AML-193 (cell line): ENCODE data around the gene HOXD13.

Source experiments
- DNase-seq, 2 experiments: peaks; one replicate each; lab custom pipeline; 2025; lab: John Stamatoyannopoulos, UW

Gene HOXD13

DNA sequence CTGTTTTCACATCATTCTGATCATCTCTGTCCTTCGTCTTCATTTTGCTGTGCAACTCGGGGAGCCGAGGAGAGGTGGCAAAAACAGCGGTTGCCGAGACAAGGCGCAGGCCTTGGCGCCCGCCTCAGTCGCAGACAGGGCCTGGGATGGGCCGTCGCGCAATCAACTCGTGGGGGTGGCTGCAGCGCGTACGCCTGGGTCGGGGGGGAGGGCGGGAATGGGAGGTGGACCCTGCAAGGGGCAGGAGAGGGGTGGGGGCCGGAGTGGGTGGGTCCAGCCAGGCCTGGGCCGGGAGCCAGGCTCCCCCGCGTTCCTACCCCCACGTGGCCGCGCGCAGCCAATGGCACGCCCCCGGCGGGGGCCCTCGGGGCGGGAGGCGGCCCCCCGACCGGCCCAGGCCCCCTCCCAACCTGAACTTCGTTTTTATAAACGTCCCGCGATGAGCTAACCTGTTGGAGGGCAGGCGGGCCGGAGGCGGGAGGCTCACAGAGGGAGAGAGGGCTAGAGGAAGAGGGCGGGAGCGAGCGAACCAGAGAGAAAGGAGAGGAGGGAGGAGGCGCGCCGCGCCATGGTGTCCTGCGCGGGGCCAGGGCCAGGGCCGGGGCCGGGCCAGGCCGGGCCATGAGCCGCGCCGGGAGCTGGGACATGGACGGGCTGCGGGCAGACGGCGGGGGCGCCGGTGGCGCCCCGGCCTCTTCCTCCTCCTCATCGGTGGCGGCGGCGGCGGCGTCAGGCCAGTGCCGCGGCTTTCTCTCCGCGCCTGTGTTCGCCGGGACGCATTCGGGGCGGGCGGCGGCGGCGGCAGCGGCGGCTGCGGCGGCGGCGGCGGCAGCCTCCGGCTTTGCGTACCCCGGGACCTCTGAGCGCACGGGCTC is at the start of gene HOXD13:
HOXD13 (plus strand) TSS at position 452 of the 875 bp plus-strand sequence; CDS start at position 622, 170 bp downstream.
- no peak for DNase-seq

- DNase-seq, result no peak
Measured at GRCh38 chr2:176056406-176056805, 36.1 kb upstream of the HOXD13 start.

DNA sequence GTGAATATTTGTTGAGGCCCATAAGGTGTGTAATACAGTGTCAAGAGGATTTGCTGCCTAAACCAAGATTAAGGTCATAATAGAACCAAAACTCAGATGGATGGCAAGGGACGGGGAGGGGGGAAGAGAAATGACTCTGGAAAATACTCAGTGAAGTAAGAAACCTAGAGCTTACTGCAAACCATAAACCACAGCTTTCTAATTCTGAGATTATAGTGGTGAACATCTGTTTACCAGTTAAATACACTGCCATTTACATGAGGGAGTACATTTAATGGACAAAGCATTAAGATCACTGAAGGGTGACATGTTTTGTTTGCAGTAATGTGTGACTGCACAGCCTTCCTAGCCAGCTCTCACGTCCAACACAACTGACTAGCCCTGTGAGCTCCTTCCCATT is 28.6 kb upstream of the HOXD13 start:
- DNase-seq, result no peak

GRCh38 chr2:176066645-176067588 is 25.6 kb upstream of the HOXD13 start:
- no peak for DNase-seq

- no peak for DNase-seq
Measured at GRCh38 chr2:176067589-176068418, 24.7 kb upstream of the HOXD13 start.

DNA sequence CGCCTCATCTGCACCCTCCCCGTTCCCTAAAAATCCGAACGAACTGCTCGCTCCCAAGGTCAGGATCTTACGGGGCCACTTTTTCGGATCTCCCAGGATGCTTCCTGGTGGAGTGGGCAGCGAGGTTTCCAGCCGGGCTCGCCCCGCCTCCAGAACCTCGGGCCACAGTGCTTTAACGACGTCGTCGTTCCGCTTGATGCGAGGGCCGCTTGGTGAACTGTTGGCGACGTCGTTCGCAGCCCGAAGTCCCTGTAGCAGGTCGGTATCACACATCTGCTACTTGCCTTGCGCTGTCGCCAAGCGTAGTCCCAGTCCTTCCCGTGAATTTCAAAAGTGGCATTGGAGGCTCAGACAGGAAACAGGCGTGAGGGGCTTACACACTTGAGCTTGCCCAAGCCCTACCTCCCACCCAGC is 24.1 kb upstream of the HOXD13 start:
- no peak for DNase-seq

GRCh38 chr2:176071330-176072291 is 20.9 kb upstream of the HOXD13 start:
- DNase-seq, result no peak

DNA sequence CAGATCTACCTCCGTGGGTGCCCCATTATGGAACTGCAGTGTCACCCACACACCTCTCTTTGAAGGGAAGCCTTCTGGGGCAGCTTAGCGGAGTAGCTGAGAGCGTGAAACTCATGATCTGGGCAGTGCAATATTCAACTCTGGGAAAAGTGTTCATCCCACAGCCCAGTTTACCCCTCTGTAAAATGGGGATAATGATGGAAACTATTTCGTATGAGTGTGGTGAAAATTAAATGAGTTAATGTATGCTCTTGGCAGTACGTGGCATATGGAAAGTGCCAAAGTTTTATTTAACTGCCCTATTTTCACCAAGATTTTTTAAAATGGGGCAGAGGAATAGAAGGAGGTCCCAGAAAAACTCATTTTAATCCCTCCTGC is 20.2 kb upstream of the HOXD13 start:
- no peak for DNase-seq

DNA sequence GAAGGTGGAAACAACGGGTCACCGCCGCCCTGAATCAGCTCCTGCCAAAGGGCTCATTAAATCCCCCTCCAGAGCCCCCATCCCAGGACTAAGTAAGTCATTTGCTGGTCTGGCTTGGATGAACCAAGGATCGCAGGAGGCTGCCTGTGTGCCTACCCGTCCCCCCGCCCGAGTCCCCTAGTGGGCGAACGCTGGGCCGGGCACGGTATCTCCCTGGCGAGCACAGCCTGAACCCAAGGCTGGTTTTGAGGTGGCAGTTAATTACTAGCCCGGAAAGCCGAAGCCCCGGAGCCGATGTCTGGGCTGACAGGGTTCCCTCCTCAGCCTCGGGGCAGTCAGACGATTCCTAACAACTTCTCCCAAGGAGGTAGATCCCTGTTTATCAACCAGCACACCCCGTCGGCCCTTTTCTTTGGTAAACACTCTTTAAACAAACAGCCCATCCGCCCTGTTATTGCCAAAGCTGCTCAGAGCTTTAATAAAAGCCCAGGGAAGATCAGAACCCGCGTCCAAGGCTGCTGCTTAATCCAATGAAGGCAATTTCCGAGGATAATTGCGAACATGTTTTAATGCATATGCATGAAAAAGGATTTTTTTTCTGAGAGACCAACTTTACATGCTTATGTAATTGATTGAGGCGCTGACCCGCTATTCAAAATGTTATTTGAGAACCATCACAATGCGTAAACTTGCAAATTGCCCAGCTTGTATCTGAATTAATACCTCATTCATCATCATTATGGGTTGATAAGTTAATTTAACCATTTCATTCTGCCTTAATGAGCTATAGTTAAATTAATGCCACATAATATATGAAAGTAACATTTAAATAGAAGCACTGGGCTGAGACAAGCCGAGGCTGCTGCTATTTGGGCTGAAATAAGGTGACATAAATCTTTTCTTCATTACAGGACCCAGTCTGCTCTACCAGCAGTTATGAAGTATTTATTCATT is 19.3 kb upstream of the HOXD13 start:
- DNase-seq, result no peak

DNA sequence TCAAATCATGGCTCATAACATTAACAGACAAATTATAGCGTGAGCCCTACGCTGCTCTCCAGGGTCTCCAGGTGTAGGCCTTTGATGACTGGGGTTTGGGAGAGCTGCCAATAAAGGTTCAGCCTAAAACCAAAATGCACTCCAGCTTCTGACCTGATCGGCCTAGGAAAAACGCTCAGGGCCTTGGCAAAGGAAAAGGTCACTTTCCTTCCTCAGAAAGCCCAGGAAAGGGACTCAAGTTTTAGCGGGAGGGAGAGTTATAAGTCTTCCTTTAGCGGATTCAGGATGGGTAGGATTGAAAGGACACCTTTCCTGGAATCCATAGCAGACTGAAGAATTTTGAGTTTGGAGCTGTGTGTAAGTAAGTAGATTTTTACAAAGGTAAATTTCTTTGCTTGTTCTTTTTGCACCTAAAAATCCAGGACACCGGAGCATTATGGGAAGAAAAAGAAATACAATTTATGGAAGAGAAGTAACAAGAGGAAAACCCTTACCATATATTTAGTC is 17.5 kb upstream of the HOXD13 start:
- no peak for DNase-seq

- DNase-seq, result no peak
Measured at GRCh38 chr2:176075481-176075880, 17.0 kb upstream of the HOXD13 start.

DNA sequence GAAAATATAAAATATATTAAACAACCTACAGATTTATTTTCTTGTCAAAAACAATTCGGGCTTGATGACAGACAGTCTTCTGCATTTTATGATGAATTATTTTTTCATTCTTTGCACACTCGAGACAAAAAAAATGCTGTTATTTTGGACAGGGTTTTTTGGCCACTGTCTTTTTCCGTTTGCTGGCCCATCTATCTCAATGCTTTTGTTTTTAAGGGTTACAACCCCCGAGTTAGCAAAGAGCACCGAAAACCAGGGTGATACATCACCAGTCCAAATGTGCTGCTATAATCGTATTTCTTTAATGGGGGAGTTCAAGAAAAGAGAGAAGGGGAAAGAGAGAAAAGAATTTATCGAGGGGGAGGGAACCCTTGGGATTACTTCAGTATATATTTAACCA is 16.5 kb upstream of the HOXD13 start:
- no peak for DNase-seq

- no peak for DNase-seq
Measured at GRCh38 chr2:176076796-176077195, 15.7 kb upstream of the HOXD13 start.

DNA sequence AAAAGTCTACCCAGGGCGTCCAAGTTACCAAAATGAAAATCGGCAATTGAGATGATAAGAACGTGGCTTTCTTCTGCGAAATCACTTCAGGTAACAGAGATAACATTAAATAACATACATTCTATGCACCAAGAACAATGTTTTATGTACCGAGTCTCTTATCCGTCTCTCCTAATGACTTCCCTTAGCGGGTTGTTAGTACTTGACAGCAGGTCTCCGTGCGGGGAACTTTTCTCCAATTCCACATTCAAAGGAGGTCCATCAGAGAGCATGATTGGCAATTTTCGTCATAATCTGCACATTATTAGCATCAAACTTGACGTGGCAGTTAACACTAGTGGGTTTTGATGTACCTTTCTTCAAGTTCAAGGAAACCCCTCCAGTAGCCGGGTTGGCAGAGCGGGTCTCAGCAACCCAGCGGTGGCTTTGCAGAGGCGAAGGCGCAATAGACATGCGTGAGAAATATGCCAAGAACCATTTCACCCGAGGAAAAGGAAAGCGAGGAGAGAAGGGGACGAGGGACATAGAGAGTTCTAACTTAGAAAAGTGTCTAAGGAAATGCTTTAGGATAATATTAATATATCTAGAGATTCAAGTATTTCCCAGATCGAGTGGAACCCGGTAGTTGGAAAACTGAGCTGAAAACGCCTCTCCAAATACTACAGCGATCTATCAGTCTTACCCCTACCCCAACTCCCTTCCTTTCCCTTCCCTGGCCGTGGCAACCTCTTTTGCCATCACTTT is 13.8 kb upstream of the HOXD13 start:
- no peak for DNase-seq

DNA sequence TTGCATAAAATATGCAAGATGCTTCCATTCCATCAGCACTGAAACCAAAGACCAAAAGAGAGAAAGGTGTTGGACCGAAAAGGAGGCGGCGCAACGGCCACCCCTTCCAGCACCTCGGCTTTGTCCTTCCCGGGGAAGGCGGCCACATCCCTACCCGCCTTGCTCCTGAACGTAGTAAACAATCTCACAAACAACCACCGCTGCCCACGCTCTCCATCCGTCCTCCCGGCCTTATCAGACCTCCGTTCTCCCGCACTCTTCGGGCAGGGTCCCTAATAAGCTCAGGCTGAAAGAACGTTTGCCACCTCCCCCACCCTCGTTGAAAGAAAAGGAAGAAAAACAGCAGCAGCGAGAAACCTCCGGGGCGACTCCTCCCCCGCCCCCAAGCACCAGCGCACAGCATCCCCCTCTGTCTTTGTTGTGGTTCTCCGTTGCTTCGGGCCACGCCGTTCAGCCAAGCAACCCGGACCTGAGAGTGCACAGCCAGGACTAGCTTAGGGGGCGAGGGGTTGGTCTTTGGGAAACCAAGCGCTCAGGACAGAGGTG is 13.2 kb upstream of the HOXD13 start:
- DNase-seq, result no peak

DNA sequence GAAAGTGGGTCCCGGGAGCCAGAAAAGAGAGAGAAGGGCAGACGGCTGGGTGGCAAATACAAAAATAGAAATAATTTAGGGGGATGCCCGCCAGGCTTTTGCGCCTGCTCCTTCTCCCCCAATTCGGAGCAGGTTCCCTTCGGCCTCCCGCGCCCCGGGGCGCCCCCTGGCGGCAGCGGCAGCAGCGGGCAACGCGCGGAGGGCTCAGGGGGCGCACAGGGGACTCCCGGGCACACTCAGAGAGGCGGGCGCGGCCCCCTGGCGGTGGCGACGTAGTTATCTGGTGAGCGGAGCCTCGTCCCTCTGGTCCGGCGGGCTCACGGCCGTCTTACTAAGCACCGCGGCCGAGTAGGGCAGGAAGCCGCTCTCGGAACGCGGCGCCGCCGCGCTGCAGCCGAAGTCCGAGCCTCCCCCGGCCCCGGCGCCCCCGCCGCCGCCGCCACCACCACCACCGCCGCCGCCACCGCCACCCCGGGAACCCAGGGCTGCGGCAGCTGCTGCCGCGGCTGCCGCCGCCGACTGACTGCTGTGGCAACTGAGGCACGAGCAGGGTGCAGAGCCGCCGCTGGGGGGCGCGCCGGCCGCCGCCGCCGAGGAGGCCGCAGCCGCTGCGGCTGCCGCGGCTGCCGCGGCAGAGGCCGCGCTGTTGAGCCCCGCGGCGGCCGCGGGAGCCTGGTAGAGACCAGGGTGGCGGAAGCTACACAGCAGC is 12.5 kb upstream of the HOXD13 start:
- DNase-seq, result no peak

GRCh38 chr2:176080540-176081375 is 11.8 kb upstream of the HOXD13 start:
- DNase-seq, result no peak
